NCI-H2029 (cell line): ENCODE results near the gene BMPR1A.
"Not testable (repeated sequence)": the region's sequence is repeated elsewhere in the genome, so short reads cannot be mapped to it uniquely, and the experiment has no call there.

Experiments
- DNase-seq: peaks from one replicate; lab custom pipeline; 2025; lab: John Stamatoyannopoulos, UW

Gene BMPR1A

GRCh38 chr10:86968271-86968993, 212.0 kb downstream of the BMPR1A start, which contains the start of gene ADIRF:
Gene ADIRF (plus strand): TSS chr10:86968482. CDS start chr10:86968545, 63 bp downstream.
- no peak for DNase-seq

GRCh38 chr10:86968994-86969355, 212.6 kb downstream of the BMPR1A start:
- DNase-seq, result no peak

DNA sequence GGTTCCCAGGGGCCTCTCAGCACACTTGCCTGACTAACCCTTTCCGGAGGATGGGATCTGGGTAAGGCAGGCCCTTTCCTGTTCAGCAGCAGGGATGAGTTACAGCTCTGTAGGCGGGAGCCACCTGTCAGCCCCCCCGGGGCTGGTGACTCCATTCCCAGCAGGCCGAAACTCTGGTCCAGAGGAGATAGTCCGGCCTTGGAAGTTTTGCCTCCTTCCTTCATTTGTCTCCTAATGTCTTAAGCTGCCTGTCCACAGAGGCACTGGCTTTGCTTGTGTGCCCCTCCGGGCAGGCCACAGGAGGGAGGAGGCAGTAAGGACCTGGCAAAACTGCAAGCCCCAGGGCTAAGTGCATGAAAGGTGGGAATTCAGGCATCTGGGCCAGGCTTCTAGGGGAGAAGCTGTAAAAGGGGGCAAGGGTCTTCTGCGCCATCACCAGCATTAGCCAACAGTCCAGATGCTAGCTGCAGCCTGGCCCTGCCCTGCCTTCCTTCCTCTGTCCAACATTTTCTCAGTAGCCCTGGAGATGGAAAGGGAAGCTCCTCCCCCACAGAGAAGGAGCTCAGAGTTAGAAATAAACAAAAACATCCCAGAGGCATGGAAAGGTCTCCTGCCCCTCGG, 213.1 kb downstream of the BMPR1A start:
- DNase-seq, result no peak

DNA sequence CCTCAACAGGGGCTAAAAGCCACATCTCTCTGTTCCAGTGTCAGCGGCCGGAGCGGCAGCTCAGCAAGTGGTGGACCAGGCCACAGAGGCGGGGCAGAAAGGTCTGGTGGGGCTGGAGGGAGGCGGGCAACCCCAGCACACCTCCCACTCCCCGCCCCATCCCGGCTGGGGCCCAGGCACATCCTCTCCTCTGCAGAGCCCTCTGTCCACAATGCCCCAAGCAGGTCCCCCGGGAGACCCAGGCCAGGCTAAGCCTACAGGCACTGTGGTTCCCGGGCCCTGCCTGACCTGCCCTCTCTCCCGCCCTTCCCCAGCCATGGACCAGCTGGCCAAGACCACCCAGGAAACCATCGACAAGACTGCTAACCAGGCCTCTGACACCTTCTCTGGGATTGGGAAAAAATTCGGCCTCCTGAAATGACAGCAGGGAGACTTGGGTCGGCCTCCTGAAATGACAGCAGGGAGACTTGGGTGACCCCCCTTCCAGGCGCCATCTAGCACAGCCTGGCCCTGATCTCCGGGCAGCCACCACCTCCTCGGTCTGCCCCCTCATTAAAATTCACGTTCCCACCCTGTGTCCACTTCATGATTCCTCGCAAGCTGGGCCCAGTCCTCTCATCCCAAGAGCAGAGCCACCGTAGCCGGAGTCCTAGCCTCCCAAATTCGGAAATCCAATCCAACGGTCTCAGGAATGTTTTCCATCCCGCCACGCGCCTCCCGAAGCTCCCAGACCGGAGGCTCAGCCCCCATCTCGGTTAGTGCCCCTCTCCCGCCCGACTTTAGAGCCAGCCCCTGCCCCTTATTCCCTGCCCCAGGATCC, 214.0 kb downstream of the BMPR1A start:
- DNase-seq, result no peak

- DNase-seq, result no peak
Observed at GRCh38 chr10:86970982-86971231, 214.5 kb downstream of the BMPR1A start.

DNA sequence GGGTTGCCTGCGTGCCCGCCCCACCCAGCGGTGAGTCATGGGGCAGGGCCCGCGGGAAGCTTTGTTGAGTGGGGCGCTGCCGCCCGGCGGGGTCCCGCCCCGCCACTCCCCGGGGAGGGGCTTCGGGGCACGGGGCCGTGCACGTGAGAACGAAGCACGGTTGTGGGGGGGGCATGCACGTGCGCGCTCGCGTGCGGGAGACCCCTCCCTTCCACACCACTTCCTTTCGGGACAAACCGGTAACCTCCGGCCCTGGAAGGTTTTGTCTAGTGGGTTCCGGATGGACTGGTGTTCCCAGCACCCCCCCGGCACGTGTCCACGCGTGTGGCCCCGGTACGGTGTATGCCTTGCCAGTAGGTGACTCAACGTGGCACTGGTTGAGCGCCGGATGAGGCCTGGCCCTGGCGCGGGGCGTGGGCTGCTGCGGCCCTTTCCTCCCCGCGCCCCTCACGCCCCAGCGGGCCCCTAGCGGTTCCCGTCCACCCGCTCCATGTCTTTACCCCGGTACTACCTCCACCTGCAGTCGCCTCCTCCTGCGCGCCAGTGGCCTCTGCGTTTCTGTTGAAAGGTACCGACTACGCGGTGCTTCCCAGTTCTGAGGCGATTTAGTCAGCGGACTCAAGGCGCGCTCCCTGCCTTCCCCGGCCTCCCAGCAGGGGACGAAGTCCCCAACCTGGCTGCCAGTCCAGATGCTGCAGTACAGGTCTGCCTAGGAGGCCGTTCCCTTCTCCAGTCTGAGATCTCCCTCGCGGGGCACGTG, 215.0 kb downstream of the BMPR1A start:
- peak; percentile 66 for DNase-seq

DNA sequence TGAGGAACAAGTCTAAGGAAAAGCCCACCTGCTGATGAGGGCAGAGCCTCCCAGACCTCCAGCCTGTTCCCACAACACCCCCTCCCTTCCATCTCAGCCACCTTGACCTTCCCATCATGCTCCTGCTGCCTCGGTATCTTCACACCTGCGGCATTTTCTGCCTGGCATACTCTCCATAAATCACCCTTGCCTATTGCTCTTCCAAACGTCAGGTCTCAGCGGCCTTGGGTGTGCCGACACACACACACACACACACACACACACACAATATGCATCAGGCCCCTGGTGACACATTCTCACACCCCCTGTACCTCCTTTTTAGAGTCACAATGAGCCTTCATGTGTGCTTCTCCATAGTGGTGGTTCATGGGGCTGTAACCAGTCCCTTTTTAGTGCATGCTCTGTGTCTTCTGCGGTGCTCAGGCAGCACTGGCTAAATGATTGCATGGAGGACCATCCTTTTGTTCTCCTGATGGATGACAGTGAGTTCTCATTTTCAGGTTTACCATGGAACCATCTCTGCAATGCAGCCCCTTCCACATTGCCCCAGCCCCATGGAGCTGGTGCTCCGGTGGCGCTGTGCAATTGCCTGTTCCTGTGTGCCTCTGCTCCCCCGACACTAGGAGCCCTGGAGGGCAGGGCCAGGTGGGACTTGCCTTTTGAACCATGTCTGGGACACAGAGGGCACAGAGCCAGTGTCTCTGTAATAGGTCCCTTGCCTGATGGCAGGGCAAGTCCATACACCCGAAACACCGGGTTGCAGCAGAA, 216.4 kb downstream of the BMPR1A start:
- DNase-seq, result no peak

DNA sequence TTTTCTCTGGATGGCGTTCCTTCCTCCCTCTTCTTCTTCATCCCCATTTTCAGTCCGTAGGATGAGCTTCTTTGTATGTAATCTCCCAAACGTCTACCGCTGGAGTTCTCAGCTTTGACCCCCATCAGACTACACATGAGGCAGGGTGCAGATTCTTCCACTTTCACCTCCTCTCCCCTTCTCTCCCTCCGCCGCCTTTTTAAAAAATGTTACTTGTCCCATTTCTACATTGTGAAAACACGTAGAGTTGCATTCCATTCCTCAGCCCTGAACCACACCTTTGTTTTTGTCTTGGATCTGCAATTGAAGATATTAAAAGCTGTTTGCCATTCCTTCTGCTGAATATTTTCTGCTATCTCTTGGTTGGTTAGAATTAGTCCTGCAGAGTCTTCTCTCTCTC, 218.1 kb downstream of the BMPR1A start:
- no peak for DNase-seq

- no peak for DNase-seq
Observed at GRCh38 chr10:86976362-86977056, 220.1 kb downstream of the BMPR1A start.

DNA sequence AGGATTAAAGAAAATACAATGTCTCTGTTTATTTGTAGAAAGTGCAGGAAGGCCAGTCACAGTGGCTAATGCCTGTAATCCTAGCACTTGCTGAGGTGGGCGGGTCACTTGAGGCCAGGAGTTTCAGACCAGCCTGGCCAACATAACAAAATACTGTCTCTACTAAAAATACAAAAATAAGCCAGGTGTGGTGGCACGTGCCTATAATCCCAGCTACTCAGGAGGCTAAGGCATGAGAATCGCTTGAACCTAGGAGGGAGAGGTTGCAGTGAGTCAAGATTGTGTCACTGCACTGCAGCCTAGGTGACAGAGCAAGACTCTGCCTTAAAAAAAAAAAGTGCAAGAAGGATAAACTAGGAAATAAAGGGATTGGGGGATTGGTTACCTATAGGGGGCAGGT, 222.0 kb downstream of the BMPR1A start:
- DNase-seq, result not testable (repeated sequence)

DNA sequence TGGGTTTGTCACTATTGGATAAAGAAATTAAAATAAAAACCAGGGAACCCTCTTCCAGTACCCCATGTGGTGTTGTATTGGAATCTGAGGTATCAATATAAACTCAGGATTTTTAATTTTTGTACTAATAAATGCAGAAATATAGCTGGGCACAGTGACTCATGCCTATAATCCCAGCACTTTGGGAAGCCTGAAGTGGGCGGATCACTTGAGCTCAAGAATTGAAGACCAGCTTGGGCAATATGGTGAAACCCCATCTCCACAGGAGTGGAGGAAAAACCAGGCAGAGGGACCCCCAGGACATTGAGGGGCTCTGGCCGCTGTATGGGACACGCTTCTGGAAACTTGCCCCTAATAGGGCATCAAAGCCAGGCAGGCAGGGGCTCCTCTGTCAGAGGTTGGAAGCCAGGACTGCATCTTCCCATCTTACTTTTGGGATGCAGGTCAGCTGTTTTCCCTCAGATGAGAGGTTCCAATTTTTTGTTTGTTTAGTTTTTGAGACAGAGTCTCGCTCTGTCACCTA, 222.9 kb downstream of the BMPR1A start:
- no peak for DNase-seq

DNA sequence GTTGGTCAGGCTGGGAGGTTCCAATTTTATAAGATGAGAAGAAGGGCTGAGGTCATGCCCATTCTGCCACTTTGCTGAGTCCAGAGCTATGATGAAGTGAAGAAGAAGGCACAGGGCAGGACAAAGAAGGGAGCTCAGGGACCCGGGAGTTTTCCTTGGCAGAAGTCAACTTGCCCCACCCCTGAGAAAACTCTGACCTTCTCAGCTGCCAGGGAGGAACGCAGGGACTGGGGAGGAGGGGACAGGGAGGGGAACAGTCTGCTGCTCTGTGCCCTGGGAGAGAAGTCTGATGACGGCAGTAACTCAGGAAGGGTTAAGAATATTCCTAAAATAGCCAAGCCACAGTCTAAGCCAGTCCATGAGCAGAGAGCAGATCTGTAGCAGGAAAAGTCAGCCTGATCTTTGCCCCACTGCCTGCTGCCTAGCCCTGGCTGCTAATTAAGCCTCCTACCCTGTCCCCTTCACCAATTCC, 223.6 kb downstream of the BMPR1A start:
- no peak for DNase-seq

DNA sequence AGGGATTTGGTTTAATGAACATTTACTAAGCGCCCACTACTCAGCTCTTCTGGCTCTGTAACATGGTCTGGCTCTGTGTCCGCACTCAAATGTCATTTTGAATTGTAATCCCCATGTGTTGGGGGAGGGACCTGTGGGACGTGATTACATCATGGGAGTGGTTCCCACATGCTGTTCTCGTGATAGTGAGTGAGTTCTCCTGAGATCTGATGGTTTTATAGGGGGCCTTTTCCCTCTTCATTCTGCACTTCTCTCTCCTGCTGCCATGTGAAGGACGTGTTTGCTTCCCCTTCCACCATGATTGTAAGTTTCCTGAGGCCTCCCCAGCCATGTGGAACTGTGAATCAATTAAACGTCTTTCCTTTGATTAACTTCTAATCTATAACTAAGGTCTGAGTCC, 224.6 kb downstream of the BMPR1A start:
- DNase-seq, result not testable (repeated sequence)

GRCh38 chr10:86981716-86982115, 225.3 kb downstream of the BMPR1A start:
- no peak for DNase-seq
